Measurements from ENCODE around the gene PTGES3L.
"Not testable (repeated sequence)": the region's sequence is repeated elsewhere in the genome, so short reads cannot be mapped to it uniquely, and the experiment has no call there.

PTGES3L gene

GRCh38 chr17:42920922-42921321 lies 59.0 kb downstream of the PTGES3L start:
- Mint-ChIP-seq H3K4me1 (no peaks in the 10 kb centered on the region), H3K27me3 (peaks cover 12% of the 10 kb centered on the region), H3K36me3 (no peaks in the 10 kb centered on the region), H3K4me3 (no peak overlapping the region), H3K9me3 (no peaks in the 10 kb centered on the region), H3K27ac (no peak overlapping the region)
- no peak for ATAC-seq

GRCh38 chr17:42920106-42920900 lies 59.6 kb downstream of the PTGES3L start:
- Mint-ChIP-seq H3K36me3 (no peaks in the 10 kb centered on the region), H3K9me3 (no peaks in the 10 kb centered on the region), H3K27me3 (peaks cover 12% of the 10 kb centered on the region), H3K4me3 (no peak overlapping the region), H3K4me1 (no peaks in the 10 kb centered on the region), H3K27ac (no peak overlapping the region)
- no peak for ATAC-seq

- not testable (repeated sequence) for H3K4me1 Mint-ChIP-seq, H3K27ac Mint-ChIP-seq, H3K4me3 Mint-ChIP-seq, H3K9me3 Mint-ChIP-seq, H3K36me3 Mint-ChIP-seq, ATAC-seq
- H3K27me3 Mint-ChIP-seq = peaks cover 12% of the 10 kb centered on the region
These were observed 60.3 kb downstream of the PTGES3L start for GRCh38 chr17:42919522-42920077.

GRCh38 chr17:42918902-42919521 lies 60.9 kb downstream of the PTGES3L start:
- Mint-ChIP-seq H3K27me3 (peaks cover 12% of the 10 kb centered on the region), H3K4me1 (no peaks in the 10 kb centered on the region), H3K9me3 (no peaks in the 10 kb centered on the region), H3K4me3 (no peak overlapping the region), H3K36me3 (no peaks in the 10 kb centered on the region), H3K27ac (no peak overlapping the region)
- no peak for ATAC-seq

Measured in stimulated activated memory B cell treated with anti-CD40 and anti-IgM and Interleukin-4, amounts not matched to agents 10 μg/mL and 1 μg/mL and 100 μg/mL, for 72 hours (primary cell).